ENCODE results near the gene CREB3L2.
A peak's percentile ranks its signal among the peaks of the same experiment; 100 is the strongest.
"Not testable (repeated sequence)": the region's sequence is repeated elsewhere in the genome, so short reads cannot be mapped to it uniquely, and the experiment has no call there.

The CREB3L2 gene

GRCh38 chr7:137986252-137987017 lies 15.5 kb downstream of the CREB3L2 start:
- DNase-seq, result no peak

GRCh38 chr7:137985897-137986251 lies 16.0 kb downstream of the CREB3L2 start:
- no peak for DNase-seq

DNA sequence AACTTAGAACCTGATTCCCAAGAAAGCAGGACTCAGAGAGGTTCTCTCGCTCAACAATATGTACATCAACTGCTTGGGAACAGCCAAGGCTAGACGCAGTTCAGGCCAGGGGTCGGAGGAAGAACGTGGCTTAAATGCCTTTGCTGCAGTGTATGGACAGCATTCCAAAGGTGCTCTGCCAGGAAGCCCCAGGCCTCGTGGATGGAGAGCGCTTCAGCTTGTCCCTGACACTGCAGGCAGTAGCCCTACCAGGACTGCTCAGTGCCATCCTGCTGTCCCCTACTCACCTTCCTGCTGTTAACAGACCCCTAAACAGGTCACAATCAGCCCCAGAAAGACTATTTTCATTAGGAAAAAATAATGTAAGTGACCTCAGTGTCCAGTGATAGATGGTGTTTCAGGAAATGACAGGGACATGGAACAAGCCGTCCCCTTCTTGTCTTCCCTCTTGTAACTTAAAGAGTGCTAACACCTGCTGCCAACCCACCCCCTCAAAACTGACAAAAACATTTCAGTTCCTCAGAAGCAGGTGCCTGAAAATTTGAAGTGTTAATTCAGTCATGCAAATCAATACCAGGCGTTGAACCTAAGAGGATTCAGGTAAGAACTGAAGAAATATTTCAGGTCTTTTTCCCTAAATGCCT lies 16.5 kb downstream of the CREB3L2 start:
- no peak for DNase-seq

GRCh38 chr7:137984181-137985041 lies 17.5 kb downstream of the CREB3L2 start:
- DNase-seq, result no peak

DNA sequence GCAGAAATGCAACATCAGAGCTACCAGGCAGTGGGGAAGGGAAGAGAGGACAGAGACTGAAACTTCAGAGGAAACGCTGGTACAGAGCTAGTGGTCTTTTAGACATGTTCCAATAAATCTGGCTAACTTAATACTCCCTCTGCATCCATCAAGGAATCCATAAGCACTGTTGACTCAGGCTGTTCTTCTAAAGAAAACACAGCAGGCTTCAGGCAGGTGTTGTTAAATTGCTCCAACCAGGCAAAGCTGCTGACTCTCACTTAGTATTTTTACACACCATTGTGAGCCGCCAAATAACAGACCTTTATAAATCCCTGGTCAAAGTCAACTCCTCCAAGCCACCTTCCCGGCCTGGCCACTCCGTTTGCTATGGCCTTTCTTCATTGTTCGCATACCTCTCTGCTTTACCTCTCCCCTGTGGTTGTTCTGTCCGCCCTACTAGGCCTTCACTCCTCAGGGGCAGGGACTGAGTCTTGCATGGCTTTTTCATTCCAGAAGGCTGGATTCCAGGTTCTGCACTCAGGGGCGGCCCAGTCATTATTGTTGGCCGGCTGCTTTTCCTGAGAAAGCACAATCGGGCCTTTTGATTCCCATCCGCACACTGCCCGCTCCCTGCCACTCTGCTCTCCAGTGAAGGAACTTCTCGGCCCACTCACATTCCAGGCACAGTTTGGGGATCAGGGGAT lies 18.4 kb downstream of the CREB3L2 start:
- peak; percentile 41 for DNase-seq

DNA sequence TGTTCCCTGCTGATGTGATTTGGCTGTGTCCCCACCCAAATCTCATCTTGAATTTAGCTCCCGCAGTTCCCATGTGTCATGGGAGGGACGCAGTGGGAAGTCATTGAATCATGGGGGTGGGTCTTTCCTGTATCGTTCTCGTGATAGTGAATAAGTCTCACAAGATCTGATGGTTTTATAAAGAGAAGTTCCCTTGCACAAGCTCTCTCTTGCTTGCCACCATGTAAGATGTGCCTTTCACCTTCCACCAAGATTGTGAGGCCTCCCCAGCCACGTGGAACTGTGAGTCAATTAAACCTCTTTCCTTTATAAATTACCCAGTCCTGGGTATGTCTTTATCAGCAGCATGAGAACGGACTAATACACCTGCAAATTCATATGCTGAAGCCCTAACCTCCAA lies 19.5 kb downstream of the CREB3L2 start:
- not testable (repeated sequence) for DNase-seq

GRCh38 chr7:137981668-137982067 lies 20.2 kb downstream of the CREB3L2 start:
- DNase-seq, result no peak

DNA sequence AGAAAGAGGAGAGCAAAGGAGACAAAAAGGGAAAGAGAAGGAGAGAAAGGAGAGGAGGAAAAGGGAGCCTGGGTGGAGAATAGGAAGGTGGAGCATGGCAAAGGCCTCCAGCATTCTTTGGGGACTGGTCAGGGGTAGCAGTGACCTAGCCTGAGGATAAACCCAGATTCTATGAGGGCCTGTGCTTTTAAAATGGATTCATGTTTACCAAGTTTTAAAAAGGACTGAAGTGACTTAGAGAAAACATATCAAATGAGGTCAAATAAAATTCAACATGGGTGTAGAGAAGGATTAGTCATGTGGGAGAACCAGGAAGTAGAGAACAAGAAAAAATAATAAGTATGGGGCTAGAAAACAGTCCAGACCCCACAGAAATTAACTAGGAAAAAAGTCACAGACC lies 20.7 kb downstream of the CREB3L2 start:
- DNase-seq, result no peak

- no peak for DNase-seq
These were observed 21.6 kb downstream of the CREB3L2 start for GRCh38 chr7:137980308-137980707.

DNA sequence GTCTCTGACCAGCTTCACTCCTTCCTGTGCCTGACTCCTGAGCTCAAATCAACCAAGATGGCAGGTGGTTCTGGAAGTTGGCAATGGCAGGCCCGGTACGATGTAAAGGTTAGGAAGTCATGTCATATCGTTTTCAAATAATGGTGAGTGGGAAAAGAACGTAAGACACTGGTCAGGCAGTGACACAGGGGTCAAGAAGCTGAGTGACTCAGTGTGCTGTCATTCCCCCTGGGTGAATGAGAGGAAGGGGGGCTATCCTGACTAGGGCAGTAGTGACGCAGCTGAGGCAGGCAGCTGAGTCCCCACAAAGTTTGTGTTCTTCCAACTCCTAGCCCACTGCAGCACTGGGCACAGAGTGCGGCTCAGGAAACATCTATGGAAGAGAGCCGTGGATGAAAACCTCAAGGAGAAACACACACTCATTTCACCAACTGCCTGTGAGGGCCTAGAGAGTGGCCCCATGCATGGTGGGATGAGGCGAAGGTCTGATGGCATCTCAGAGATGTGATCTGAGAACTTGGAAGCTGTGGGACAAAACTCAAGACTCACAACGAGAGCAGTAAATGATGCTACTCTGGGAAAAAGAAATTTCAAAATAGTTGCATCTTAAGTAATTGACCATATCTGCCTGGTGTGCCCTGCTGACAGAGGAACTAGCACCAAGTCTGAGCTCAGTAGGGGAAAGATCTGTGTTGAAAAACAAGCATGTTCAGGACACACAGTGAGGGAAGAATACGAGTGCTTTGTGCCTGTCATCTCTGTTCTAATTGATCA lies 23.2 kb downstream of the CREB3L2 start:
- no peak for DNase-seq

GRCh38 chr7:137977173-137977572 lies 24.7 kb downstream of the CREB3L2 start:
- DNase-seq, result no peak

- DNase-seq, result no peak
These were observed 25.2 kb downstream of the CREB3L2 start for GRCh38 chr7:137976696-137977095.

GRCh38 chr7:137976232-137976631 lies 25.7 kb downstream of the CREB3L2 start:
- DNase-seq, result no peak

- DNase-seq, result no peak
These were observed 26.1 kb downstream of the CREB3L2 start for GRCh38 chr7:137975768-137976167.

GRCh38 chr7:137975221-137975620 lies 26.7 kb downstream of the CREB3L2 start:
- DNase-seq, result peak; percentile 64

DNA sequence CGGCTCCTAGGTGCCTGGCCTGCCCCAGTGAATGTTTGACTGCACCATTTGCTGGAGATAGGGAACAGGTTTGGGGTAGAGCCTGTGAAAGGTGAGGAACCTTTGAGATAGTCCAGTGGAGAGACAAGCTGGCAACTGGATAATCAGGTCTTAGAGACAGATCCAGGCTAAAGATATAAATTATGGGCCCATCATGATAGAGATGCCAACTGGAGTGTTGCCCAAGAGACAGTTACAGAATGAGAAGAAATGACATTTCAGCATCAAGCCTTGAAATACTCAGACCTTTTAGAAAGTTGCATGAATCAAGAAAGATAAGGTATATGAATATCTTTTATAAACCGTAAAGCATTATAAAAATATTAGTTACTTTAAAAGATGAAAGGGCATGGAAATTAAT lies 27.1 kb downstream of the CREB3L2 start:
- no peak for DNase-seq

GRCh38 chr7:137970253-137970975 lies 31.5 kb downstream of the CREB3L2 start:
- DNase-seq, result no peak

DNA sequence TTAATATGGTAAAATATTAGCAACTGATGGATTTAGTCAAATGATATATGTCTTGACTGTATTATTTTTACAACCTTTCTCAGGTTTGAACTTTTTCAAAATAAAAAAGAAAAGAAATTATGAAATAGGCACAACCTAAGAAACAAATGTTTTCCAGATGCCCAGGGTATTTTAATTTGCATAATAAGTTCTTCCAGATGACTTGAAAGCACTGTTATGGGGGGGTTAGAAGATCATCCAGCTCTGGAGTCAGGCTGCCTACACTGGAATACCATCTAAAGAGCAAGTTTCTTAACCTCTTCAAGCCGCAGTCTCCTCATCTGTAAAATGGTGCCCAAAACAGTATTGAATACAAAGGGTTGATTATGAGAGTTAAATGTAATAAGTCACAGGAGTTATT lies 32.1 kb downstream of the CREB3L2 start:
- DNase-seq, result no peak

DNA sequence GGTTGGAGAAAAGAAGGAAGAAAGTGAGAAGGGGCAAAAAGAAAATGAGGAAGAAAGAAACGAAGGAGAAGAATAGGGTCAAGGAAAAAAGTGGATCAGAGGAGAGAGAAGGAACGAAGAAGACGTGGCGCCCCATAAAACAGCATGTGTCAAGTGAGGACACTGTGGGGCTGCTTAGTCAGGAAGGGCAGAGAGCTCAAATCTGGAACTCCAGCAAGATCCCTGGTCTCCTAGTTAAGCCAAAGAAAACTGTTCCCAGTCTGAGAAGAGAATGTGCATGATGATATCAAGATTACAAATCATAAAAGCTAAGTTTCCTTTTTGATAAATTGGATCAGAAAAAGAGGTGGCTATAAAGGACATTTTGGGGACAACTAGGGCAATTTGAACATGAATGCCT lies 33.0 kb downstream of the CREB3L2 start:
- DNase-seq, result no peak

DNA sequence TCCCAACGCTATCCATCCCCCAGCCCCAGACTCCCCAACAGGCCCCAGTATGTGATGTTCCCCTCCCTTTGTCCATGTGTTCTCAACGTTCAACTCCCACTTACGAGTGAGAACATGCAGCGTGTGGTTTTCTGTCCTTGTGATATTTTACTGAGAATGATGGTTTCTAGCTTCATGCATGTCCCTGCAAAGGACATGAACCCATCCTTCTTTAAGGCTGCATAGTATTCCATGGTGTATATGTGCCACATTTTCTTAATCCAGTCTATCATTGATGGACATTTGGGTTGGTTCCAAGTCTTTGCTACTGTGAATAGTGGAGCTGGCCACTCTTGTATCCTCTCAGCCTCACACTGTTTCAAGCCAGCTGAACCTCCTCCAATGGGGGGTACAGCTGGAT lies 33.5 kb downstream of the CREB3L2 start:
- DNase-seq, result not testable (repeated sequence)
